Measurements from ENCODE around the gene SYT4.

SYT4 gene

DNA sequence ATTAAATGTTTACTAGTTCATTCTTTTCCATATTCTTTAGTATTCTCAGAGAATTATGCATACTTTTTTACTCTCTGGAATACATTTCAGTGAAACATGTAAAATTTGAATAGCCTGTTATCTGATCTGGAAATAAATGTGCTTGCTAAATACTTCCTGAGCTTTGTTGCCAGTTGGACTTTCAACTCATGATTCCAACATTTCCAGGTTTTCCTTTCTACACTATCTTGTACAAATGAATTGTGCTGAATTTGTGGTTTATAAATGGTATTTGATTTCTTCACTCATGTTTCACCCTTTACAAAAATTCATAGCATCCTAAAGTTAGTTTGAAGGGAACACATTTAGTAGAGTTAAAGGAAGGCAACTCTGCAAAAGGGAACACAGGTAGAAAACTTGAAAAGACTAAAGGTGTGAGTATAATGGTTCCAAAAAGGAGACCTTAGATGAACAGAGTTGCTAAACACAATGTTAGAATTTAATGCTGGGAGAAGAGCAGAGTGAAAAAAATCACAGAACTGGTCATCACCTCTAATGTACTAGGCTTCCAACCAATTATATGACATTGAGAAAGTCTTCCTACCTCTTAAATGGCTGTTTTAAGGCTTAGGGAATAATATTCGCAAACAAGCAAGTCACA, 28.6 kb downstream of the SYT4 start:
- H3K4me3 ChIP-seq (ENCODE audit: low read length, poor library complexity, severe bottlenecking): no peak overlapping the region
- no peak overlapping the region for H3K9ac ChIP-seq (ENCODE audit: low read depth, low read length, poor library complexity, severe bottlenecking)
- H2AFZ ChIP-seq (ENCODE audit: low read length): no peak overlapping the region
- no peaks in the 10 kb centered on the region for H3K9me3 ChIP-seq (ENCODE audit: insufficient read depth, low read depth, low read length)
- TF ChIP-seq, protein P1, sequence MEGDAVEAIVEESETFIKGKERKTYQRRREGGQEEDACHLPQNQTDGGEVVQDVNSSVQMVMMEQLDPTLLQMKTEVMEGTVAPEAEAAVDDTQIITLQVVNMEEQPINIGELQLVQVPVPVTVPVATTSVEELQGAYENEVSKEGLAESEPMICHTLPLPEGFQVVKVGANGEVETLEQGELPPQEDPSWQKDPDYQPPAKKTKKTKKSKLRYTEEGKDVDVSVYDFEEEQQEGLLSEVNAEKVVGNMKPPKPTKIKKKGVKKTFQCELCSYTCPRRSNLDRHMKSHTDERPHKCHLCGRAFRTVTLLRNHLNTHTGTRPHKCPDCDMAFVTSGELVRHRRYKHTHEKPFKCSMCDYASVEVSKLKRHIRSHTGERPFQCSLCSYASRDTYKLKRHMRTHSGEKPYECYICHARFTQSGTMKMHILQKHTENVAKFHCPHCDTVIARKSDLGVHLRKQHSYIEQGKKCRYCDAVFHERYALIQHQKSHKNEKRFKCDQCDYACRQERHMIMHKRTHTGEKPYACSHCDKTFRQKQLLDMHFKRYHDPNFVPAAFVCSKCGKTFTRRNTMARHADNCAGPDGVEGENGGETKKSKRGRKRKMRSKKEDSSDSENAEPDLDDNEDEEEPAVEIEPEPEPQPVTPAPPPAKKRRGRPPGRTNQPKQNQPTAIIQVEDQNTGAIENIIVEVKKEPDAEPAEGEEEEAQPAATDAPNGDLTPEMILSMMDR (conservative IDR thresholded peaks at IDR 0.05; ENCODE audit: low read length): no peak
- TF ChIP-seq EZH2phosphoT487 (IDR thresholded peaks at IDR 0.05; ENCODE audit: borderline replicate concordance): no peak
- H3K79me2 ChIP-seq (ENCODE audit: insufficient read depth, low read length): no peaks in the 10 kb centered on the region
- no peaks in the 10 kb centered on the region for H3K9me2 ChIP-seq (replicated peaks; ENCODE audit: low read depth, low read length)
- H3K4me2 ChIP-seq (ENCODE audit: low read depth, low read length, poor library complexity, severe bottlenecking): no peak overlapping the region
- H3K27me3 ChIP-seq (ENCODE audit: insufficient read depth, low read length, poor library complexity, severe bottlenecking): no peaks in the 10 kb centered on the region
- no peaks in the 10 kb centered on the region for H3K36me3 ChIP-seq (ENCODE audit: insufficient read depth, low read length)
- no peaks in the 10 kb centered on the region for H3K4me1 ChIP-seq (ENCODE audit: insufficient read depth, low read length, poor library complexity, severe bottlenecking)
- H3F3A ChIP-seq (ENCODE audit: low read depth): no peaks in the 10 kb centered on the region
- no peaks in the 10 kb centered on the region for H4K20me1 ChIP-seq (ENCODE audit: insufficient read depth, low read length, poor library complexity, severe bottlenecking)

DNA sequence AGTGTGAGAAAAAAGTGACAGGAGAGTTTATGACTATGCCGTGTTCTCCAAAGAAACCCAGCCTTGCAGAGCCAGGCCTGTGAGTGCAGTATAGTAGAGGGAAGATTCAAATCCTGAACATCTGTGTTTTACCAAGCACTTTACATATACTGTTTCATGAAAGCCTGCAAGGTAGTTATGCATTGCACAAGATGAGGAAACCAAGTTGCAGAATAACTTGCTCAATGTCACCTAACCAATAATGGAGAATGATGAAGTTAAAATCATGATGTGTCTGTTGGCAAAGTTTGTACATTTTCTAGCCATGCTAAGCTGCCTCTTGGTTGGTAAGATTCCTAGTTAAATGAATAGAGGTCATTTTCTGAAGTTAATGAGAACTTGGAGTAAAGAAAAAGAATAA, 29.3 kb downstream of the SYT4 start:
- TF ChIP-seq, protein P1 (conservative IDR thresholded peaks at IDR 0.05; ENCODE audit: low read length): no peak
- no peak for TF ChIP-seq EZH2phosphoT487 (IDR thresholded peaks at IDR 0.05; ENCODE audit: borderline replicate concordance)
- Histone ChIP-seq H3K36me3 (ENCODE audit: insufficient read depth, low read length) (no peaks in the 10 kb centered on the region), H3K4me1 (ENCODE audit: insufficient read depth, low read length, poor library complexity, severe bottlenecking) (no peaks in the 10 kb centered on the region), H3K27me3 (ENCODE audit: insufficient read depth, low read length, poor library complexity, severe bottlenecking) (no peaks in the 10 kb centered on the region), H4K20me1 (ENCODE audit: insufficient read depth, low read length, poor library complexity, severe bottlenecking) (no peaks in the 10 kb centered on the region), H3K4me3 (ENCODE audit: low read length, poor library complexity, severe bottlenecking) (no peak overlapping the region), H3K9me2 (replicated peaks; ENCODE audit: low read depth, low read length) (no peaks in the 10 kb centered on the region), H3K79me2 (ENCODE audit: insufficient read depth, low read length) (no peaks in the 10 kb centered on the region), H2AFZ (ENCODE audit: low read length) (no peak overlapping the region), H3K9me3 (ENCODE audit: insufficient read depth, low read depth, low read length) (no peaks in the 10 kb centered on the region), H3F3A (ENCODE audit: low read depth) (no peaks in the 10 kb centered on the region), H3K4me2 (ENCODE audit: low read depth, low read length, poor library complexity, severe bottlenecking) (no peak overlapping the region), H3K9ac (ENCODE audit: low read depth, low read length, poor library complexity, severe bottlenecking) (no peak overlapping the region)

DNA sequence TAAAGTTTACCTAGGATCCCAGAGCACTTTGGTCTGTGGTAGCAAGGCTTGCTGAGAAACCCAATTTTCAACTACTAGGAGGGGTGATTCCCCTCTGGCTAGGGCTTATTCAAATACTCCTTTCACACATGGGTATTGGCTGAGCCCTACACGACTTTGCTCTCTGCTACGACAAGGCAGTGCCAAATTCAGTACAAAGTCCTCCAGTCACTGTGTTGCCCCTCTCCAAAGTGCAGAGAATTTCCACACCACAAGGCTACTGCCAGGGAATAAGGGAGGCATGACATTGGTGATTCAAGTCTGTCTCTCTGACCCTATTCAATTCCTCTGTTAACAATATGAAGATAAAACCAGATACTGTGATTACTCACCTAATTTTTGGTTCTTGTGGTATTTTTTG, 38.9 kb downstream of the SYT4 start:
- Histone ChIP-seq H3K9me3 (ENCODE audit: insufficient read depth, low read depth, low read length) (no peaks in the 10 kb centered on the region), H3F3A (ENCODE audit: low read depth) (no peaks in the 10 kb centered on the region), H3K27me3 (ENCODE audit: insufficient read depth, low read length, poor library complexity, severe bottlenecking) (no peaks in the 10 kb centered on the region), H3K4me3 (ENCODE audit: low read length, poor library complexity, severe bottlenecking) (no peak overlapping the region), H4K20me1 (ENCODE audit: insufficient read depth, low read length, poor library complexity, severe bottlenecking) (no peaks in the 10 kb centered on the region), H2AFZ (ENCODE audit: low read length) (no peak overlapping the region), H3K4me1 (ENCODE audit: insufficient read depth, low read length, poor library complexity, severe bottlenecking) (no peaks in the 10 kb centered on the region), H3K9me2 (replicated peaks; ENCODE audit: low read depth, low read length) (no peaks in the 10 kb centered on the region; the same call in 1 of the 2 replicates), H3K36me3 (ENCODE audit: insufficient read depth, low read length) (no peaks in the 10 kb centered on the region), H3K9ac (ENCODE audit: low read depth, low read length, poor library complexity, severe bottlenecking) (no peak overlapping the region), H3K79me2 (ENCODE audit: insufficient read depth, low read length) (no peaks in the 10 kb centered on the region), H3K4me2 (ENCODE audit: low read depth, low read length, poor library complexity, severe bottlenecking) (no peak overlapping the region)
- TF ChIP-seq EZH2phosphoT487 (IDR thresholded peaks at IDR 0.05; ENCODE audit: borderline replicate concordance): no peak
- TF ChIP-seq, protein P1 (conservative IDR thresholded peaks at IDR 0.05; ENCODE audit: low read length): no peak
